SU-DHL-6 (cell line): ENCODE data around the gene RPS27A.

Source experiments
- EZH2phosphoT487 ChIP-seq: fragments of 200-600 bp; sonication (generic), shearing (Covaris generic); conservative IDR thresholded peaks from 2 replicates; pipeline ENCODE4 v1.6.1; 2018; ENCODE audit warnings: mild to moderate bottlenecking, antibody characterized with exemption, low read length, moderate library complexity, mixed read lengths
- TF ChIP-seq, protein P1 (sequence below): fragments of 200-600 bp; sonication (generic); IDR thresholded peaks from one replicate; pipeline ENCODE4 v1.5.1; 2017; ENCODE audit warnings: antibody characterized with exemption, mild to moderate bottlenecking, low read length, moderate library complexity; ENCODE audit not compliant: insufficient read depth, poor library complexity, severe bottlenecking

DNA sequence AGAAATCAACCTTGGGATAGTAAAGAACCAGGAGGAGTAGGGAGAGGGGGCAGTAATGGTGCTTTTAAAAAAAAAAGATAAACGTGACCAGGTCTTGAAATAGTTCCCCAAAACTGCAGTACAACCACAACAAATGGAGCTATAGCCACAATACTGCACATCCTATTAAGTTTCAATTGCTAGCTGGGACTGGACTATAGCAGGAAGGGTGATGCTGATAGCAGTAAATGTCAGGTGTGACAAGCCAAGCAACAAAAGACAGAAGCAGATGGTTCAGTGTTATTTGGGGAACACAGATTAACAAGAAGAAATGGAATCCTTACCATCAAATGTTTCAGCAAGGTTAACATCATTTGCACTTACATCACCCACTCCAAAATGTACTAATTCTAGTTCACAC is 10.1 kb downstream of the RPS27A start:
- TF ChIP-seq, protein P1, sequence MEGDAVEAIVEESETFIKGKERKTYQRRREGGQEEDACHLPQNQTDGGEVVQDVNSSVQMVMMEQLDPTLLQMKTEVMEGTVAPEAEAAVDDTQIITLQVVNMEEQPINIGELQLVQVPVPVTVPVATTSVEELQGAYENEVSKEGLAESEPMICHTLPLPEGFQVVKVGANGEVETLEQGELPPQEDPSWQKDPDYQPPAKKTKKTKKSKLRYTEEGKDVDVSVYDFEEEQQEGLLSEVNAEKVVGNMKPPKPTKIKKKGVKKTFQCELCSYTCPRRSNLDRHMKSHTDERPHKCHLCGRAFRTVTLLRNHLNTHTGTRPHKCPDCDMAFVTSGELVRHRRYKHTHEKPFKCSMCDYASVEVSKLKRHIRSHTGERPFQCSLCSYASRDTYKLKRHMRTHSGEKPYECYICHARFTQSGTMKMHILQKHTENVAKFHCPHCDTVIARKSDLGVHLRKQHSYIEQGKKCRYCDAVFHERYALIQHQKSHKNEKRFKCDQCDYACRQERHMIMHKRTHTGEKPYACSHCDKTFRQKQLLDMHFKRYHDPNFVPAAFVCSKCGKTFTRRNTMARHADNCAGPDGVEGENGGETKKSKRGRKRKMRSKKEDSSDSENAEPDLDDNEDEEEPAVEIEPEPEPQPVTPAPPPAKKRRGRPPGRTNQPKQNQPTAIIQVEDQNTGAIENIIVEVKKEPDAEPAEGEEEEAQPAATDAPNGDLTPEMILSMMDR = no peak
- no peak for TF ChIP-seq EZH2phosphoT487
